Measurements from ENCODE around the gene SLC17A9.
A peak's percentile ranks its signal among the peaks of the same experiment; 100 is the strongest.
"Not testable (repeated sequence)": the region's sequence is repeated elsewhere in the genome, so short reads cannot be mapped to it uniquely, and the experiment has no call there.

Gene SLC17A9

GRCh38 chr20:62921119-62921687, 31.3 kb upstream of the SLC17A9 start:
- DNase-seq: peak; percentile 37

- peak; percentile 47 for DNase-seq
These were observed 30.0 kb upstream of the SLC17A9 start for GRCh38 chr20:62922451-62922921.

GRCh38 chr20:62923059-62923668, 29.3 kb upstream of the SLC17A9 start:
- not testable (repeated sequence) for DNase-seq

- no peak for DNase-seq
These were observed 28.7 kb upstream of the SLC17A9 start for GRCh38 chr20:62923669-62924441.

GRCh38 chr20:62924442-62925075, 27.9 kb upstream of the SLC17A9 start:
- no peak for DNase-seq

GRCh38 chr20:62925076-62925419, 27.5 kb upstream of the SLC17A9 start:
- no peak for DNase-seq

GRCh38 chr20:62925420-62926228, 26.9 kb upstream of the SLC17A9 start:
- DNase-seq: peak; percentile 36

- DNase-seq: peak; percentile 86
These were observed 26.0 kb upstream of the SLC17A9 start, which contains the start of gene DIDO1 for GRCh38 chr20:62926229-62927127. TSS of gene DIDO1 (minus strand) at chr20:62926505.

GRCh38 chr20:62927128-62927705, 25.3 kb upstream of the SLC17A9 start:
- no peak for DNase-seq

GRCh38 chr20:62928246-62928939, 24.1 kb upstream of the SLC17A9 start:
- no peak for DNase-seq

- peak; percentile 46 for DNase-seq
These were observed 23.4 kb upstream of the SLC17A9 start for GRCh38 chr20:62929051-62929538.

- no peak for DNase-seq
These were observed 21.0 kb upstream of the SLC17A9 start for GRCh38 chr20:62931464-62931863.

- no peak for DNase-seq
These were observed 18.5 kb upstream of the SLC17A9 start for GRCh38 chr20:62933966-62934365.

- DNase-seq: no peak
These were observed 17.1 kb upstream of the SLC17A9 start for GRCh38 chr20:62935204-62935967.

- DNase-seq: no peak
These were observed 16.4 kb upstream of the SLC17A9 start for GRCh38 chr20:62935968-62936585.

- DNase-seq: peak; percentile 97
These were observed 15.0 kb upstream of the SLC17A9 start for GRCh38 chr20:62937268-62938104.

- no peak for DNase-seq
These were observed 14.2 kb upstream of the SLC17A9 start, which contains the start of gene GID8 for GRCh38 chr20:62938105-62938888. TSS of gene GID8 (plus strand) at chr20:62938147. CDS start at chr20:62941503, 3,356 bp downstream.
